ENCODE data around the gene CHRD.

- TF ChIP-seq, protein P1, sequence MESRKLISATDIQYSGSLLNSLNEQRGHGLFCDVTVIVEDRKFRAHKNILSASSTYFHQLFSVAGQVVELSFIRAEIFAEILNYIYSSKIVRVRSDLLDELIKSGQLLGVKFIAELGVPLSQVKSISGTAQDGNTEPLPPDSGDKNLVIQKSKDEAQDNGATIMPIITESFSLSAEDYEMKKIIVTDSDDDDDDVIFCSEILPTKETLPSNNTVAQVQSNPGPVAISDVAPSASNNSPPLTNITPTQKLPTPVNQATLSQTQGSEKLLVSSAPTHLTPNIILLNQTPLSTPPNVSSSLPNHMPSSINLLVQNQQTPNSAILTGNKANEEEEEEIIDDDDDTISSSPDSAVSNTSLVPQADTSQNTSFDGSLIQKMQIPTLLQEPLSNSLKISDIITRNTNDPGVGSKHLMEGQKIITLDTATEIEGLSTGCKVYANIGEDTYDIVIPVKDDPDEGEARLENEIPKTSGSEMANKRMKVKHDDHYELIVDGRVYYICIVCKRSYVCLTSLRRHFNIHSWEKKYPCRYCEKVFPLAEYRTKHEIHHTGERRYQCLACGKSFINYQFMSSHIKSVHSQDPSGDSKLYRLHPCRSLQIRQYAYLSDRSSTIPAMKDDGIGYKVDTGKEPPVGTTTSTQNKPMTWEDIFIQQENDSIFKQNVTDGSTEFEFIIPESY (IDR thresholded peaks at IDR 0.05; ENCODE audit: borderline replicate concordance, low read depth): no peak
- TF ChIP-seq RAD21 (IDR thresholded peaks at IDR 0.05; ENCODE audit: low read length) (no peak), POLR2AphosphoS5 (IDR thresholded peaks at IDR 0.05; ENCODE audit: low read depth, low read length) (no peak)
These were observed 29.2 kb upstream of the CHRD start for GRCh38 chr3:184350618-184351017.
